NCI-H526 (cell line): ENCODE measurements around the gene COL25A1.
"Not testable (repeated sequence)": the region's sequence is repeated elsewhere in the genome, so short reads cannot be mapped to it uniquely, and the experiment has no call there.

Experiments
- DNase-seq, 2 experiments: peaks; one replicate each; lab custom pipeline; 2025; lab: John Stamatoyannopoulos, UW

The COL25A1 gene

GRCh38 chr4:109051054-109051453 is 251.4 kb downstream of the COL25A1 start:
- no peak for DNase-seq

- DNase-seq: no peak
Measured at GRCh38 chr4:109049926-109050325, 252.5 kb downstream of the COL25A1 start.

- no peak for DNase-seq
Measured at GRCh38 chr4:109046471-109047201, 255.8 kb downstream of the COL25A1 start.

- no peak for DNase-seq
Measured at GRCh38 chr4:109044431-109044830, 258.0 kb downstream of the COL25A1 start.

- no peak for DNase-seq
Measured at GRCh38 chr4:109043286-109043685, 259.2 kb downstream of the COL25A1 start.

GRCh38 chr4:109041463-109042360 is 260.7 kb downstream of the COL25A1 start:
- no peak for DNase-seq

- DNase-seq: no peak
Measured at GRCh38 chr4:109040441-109040840, 262.0 kb downstream of the COL25A1 start.

- DNase-seq: no peak
Measured at GRCh38 chr4:109037026-109037425, 265.4 kb downstream of the COL25A1 start.

- DNase-seq: no peak
Measured at GRCh38 chr4:109033993-109034392, 268.5 kb downstream of the COL25A1 start.

GRCh38 chr4:109032671-109033070 is 269.8 kb downstream of the COL25A1 start:
- DNase-seq: no peak

- no peak for DNase-seq
Measured at GRCh38 chr4:109029987-109030386, 272.5 kb downstream of the COL25A1 start.

GRCh38 chr4:109027016-109027500 is 275.4 kb downstream of the COL25A1 start:
- DNase-seq: no peak

- DNase-seq: no peak
Measured at GRCh38 chr4:109026588-109026987, 275.9 kb downstream of the COL25A1 start.

- DNase-seq: no peak
Measured at GRCh38 chr4:109025471-109026076, 276.9 kb downstream of the COL25A1 start.

GRCh38 chr4:109022961-109023360 is 279.5 kb downstream of the COL25A1 start:
- DNase-seq: no peak

- not testable (repeated sequence) for DNase-seq
Measured at GRCh38 chr4:109021630-109022029, 280.8 kb downstream of the COL25A1 start.

GRCh38 chr4:109020861-109021260 is 281.6 kb downstream of the COL25A1 start:
- DNase-seq: no peak

- DNase-seq: no peak
Measured at GRCh38 chr4:109016200-109016599, 286.3 kb downstream of the COL25A1 start.

- DNase-seq: no peak
Measured at GRCh38 chr4:109015413-109015810, 287.0 kb downstream of the COL25A1 start.

GRCh38 chr4:109014593-109015412 is 287.7 kb downstream of the COL25A1 start:
- no peak for DNase-seq

GRCh38 chr4:109012286-109012880 is 290.1 kb downstream of the COL25A1 start:
- DNase-seq: no peak
